HepG2 (cell line): Measurements from ENCODE around the gene SPPL3. TPM values are rescaled to one million over a fixed set of nuclear protein-coding genes. Genes with fewer than 3 reads are reported as not detected.

Experiments
- AKNA ChIP-seq: sonication (generic); formaldehyde crosslinking; IDR thresholded peaks from 2 replicates; pipeline ENCODE4 v1.4.0; 2020; ENCODE audit warnings: missing genetic modification reagents, borderline replicate concordance
- CEBPB ChIP-seq: IDR thresholded peaks from 2 replicates; pipeline ENCODE4 v1.6.1; 2011; ENCODE audit warnings: low read depth, low read length, improper control_type of control experiment, borderline replicate concordance
- HINFP ChIP-seq: sonication (generic); formaldehyde crosslinking; IDR thresholded peaks from 2 replicates; pipeline ENCODE4 v1.4.0; 2020; ENCODE audit warnings: low read depth, mild to moderate bottlenecking, missing genetic modification reagents
- KDM2A ChIP-seq: sonication (generic); formaldehyde crosslinking; IDR thresholded peaks from 2 replicates; pipeline ENCODE4 v1.4.0; 2020; ENCODE audit warnings: low read depth, missing genetic modification reagents, borderline replicate concordance
- MEIS2 ChIP-seq: sonication (generic); formaldehyde crosslinking; IDR thresholded peaks from 2 replicates; pipeline ENCODE4 v1.9.0; 2021; ENCODE audit warnings: mild to moderate bottlenecking, missing genetic modification reagents
- MTF2 ChIP-seq: sonication (generic); formaldehyde crosslinking; IDR thresholded peaks from 2 replicates; pipeline ENCODE4 v1.5.0; 2020; ENCODE audit warnings: missing genetic modification reagents, borderline replicate concordance
- RXRA ChIP-seq: sonication (generic); formaldehyde crosslinking; IDR thresholded peaks from 2 replicates; pipeline ENCODE4 v1.5.1; 2020; ENCODE audit warnings: missing genetic modification reagents
- SNAI1 ChIP-seq: sonication (generic); formaldehyde crosslinking; IDR thresholded peaks from 2 replicates; pipeline ENCODE4 v1.5.0; 2020; ENCODE audit warnings: mild to moderate bottlenecking, missing genetic modification reagents, borderline replicate concordance
- SRSF1 ChIP-seq: fragments of 200-400 bp; formaldehyde crosslinking; optimal IDR thresholded peaks from 2 replicates; pipeline ENCODE3; 2017; ENCODE audit warnings: mild to moderate bottlenecking, low read depth, low read length, moderate library complexity
- TCF7 ChIP-seq: sonication (generic); IDR thresholded peaks from 2 replicates; pipeline ENCODE4 v1.6.1; 2016; ENCODE audit warnings: antibody characterized with exemption, low read depth
- TSC22D2 ChIP-seq: sonication (generic); formaldehyde crosslinking; IDR thresholded peaks from 2 replicates; pipeline ENCODE4 v1.5.1; 2020; ENCODE audit warnings: missing genetic modification reagents, mild to moderate bottlenecking, borderline replicate concordance
- ZNF17 ChIP-seq: sonication (generic); formaldehyde crosslinking; IDR thresholded peaks from 2 replicates; pipeline ENCODE4 v1.5.0; 2020; ENCODE audit warnings: mild to moderate bottlenecking, missing genetic modification reagents
- ZNF546 ChIP-seq: sonication (generic); formaldehyde crosslinking; conservative IDR thresholded peaks from 2 replicates; pipeline ENCODE4 v1.8.1; 2023; ENCODE audit warnings: mild to moderate bottlenecking, missing genetic modification reagents
- ZNF552 ChIP-seq: sonication (generic); formaldehyde crosslinking; IDR thresholded peaks from 2 replicates; pipeline ENCODE4 v1.9.0; 2022; ENCODE audit warnings: missing genetic modification reagents, mild to moderate bottlenecking, borderline replicate concordance
- ZNF629 ChIP-seq: sonication (generic); formaldehyde crosslinking; conservative IDR thresholded peaks from 2 replicates; pipeline ENCODE4 v1.5.0; 2020; ENCODE audit warnings: missing genetic modification reagents
- ZNF652 ChIP-seq: IDR thresholded peaks from 2 replicates; pipeline ENCODE4 v1.6.1; 2016; ENCODE audit warnings: low read depth, borderline replicate concordance
- ZNF761 ChIP-seq: sonication (generic); formaldehyde crosslinking; conservative IDR thresholded peaks from 2 replicates; pipeline ENCODE4 v1.4.0; 2020; ENCODE audit warnings: mild to moderate bottlenecking, missing genetic modification reagents
- ZNF773 ChIP-seq: sonication (generic); formaldehyde crosslinking; IDR thresholded peaks from 2 replicates; pipeline ENCODE4 v1.4.0; 2020; ENCODE audit warnings: missing genetic modification reagents, borderline replicate concordance
- polyA plus RNA-seq, 8 experiments: library from polyadenylated mRNA; depleted of rRNA in 3 of 8; stranded (reverse) in 7 of 8; unstranded in 1 of 8; fragments of >200 nt; fragmentation: Illumina TruSeq in 4 of 8; extraction: Trizol in 4 of 8; gene quantifications; 2 replicates each; pipeline versions ENCODE4 v1.2.1 to v1.2.3, GENCODE V29; 2011 to 2016; ENCODE audit warnings: low read depth in 4 of 8, missing spikeins in 1 of 8, mixed read lengths in 1 of 8; ENCODE audit not compliant: insufficient read depth in 1 of 8
- total RNA-seq, 5 experiments: library from RNA; depleted of rRNA; stranded (reverse); fragments of >200 nt; fragmentation: Illumina TruSeq; extraction: Trizol; gene quantifications; 2 replicates each; pipeline ENCODE4 v1.2.3, GENCODE V29; 2016; ENCODE audit warnings: low read depth in 1 of 5
- TF ChIP-seq, protein P1 (sequence below): sonication (generic); formaldehyde crosslinking; IDR thresholded peaks from 2 replicates; pipeline ENCODE4 v1.5.1; 2020; ENCODE audit warnings: missing genetic modification reagents, mild to moderate bottlenecking, borderline replicate concordance

Gene SPPL3
- total and polyA plus RNA-seq, 2 of the 13 experiments (the other 11 are each of a cell fraction or from before 2014, with no cell fraction given), result 8.9 to 9.1 TPM

DNA sequence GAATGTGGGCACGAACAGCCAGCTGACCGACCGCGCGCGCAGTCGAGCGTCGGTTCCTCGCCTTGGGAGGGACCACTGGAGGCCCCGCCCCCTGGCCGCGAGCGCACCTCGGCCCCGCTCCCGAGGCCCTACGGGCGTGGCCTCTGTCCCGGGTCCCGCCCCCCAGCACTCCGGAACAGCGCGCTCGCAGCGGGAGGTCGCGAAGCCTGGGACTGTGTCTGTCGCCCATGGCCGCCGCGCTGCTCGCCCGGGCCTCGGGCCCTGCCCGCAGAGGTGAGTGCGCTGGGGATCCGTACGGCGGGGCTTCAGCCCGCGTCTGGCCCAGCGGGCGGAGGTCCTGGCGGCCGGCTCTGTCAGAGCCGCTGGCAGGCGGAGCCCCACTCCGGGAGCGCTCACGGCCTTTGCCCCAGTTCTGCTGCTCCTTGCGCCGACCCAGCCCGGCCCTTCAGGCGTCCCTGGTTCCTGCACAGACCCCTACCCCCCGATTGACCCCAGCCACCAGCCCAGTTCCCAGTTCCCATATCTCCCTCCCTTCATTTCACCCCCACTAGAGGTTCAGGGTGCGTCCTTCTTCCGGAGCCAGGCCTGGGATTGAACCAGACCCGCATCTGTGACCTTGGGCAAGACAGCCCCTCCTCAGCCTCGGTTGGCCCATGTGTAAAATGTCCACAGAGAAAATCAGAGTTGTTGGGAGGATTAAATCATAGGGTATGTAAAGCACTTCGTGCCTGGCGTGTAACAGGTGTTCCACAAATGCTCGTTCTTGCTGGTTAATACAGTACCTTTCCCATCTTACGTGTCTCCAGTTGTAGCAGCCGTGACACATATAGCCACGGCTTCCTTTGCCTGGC, 178.3 kb downstream of the SPPL3 start, which contains the start of gene ACADS (continued):
- TF ChIP-seq KDM2A (CRISPR knock-in tag), result peak; percentile 86; the same call in 1 of the 2 replicates
- 0 out of 2 replicates have a peak, but pooled peaks have one; percentile 29 for TF ChIP-seq MEIS2
- no peak for TF ChIP-seq ZNF629
- TF ChIP-seq ZNF761 (CRISPR knock-in tag), result no peak
- TF ChIP-seq RXRA (CRISPR knock-in tag), result peak; percentile 63
- TF ChIP-seq TCF7, result no peak
- no peak for TF ChIP-seq MTF2
- no peak for TF ChIP-seq ZNF17 (CRISPR knock-in tag)
- TF ChIP-seq SRSF1, result peak; percentile 32
- no peak for TF ChIP-seq CEBPB
- TF ChIP-seq ZNF773 (CRISPR knock-in tag), result peak; percentile 72; the same call in 1 of the 2 replicates
- no peak for TF ChIP-seq TSC22D2
- no peak for TF ChIP-seq HINFP (CRISPR knock-in tag)
- TF ChIP-seq ZNF552 (CRISPR knock-in tag), result no peak
- no peak for TF ChIP-seq AKNA (CRISPR knock-in tag)
- TF ChIP-seq, protein P1, sequence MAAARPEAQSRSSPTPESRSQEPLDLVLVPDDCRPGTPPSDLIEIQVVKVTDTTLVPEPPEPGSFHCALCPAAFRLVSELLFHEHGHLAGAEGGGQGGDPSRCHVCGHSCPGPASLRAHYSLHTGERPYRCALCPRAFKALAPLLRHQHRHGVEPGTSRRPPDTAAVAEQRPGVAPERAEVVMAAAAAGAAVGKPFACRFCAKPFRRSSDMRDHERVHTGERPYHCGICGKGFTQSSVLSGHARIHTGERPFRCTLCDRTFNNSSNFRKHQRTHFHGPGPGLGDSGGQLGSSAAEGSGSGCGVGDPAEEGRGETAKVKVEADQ, result no peak
- TF ChIP-seq SNAI1 (CRISPR knock-in tag), result no peak
- no peak for TF ChIP-seq ZNF546 (CRISPR knock-in tag)
- no peak for TF ChIP-seq ZNF652 (CRISPR knock-in tag)
